HepG2 (cell line): ENCODE data around the gene AFG1L. TPM values are rescaled to one million over a fixed set of nuclear protein-coding genes. Genes with fewer than 3 reads are reported as not detected.

Source experiments
- ATAC-seq: fragments of 200-7000 bp; cut with Tn5 transposase; 3 replicates; pipeline ENCODE4 v1.9.1; 2020; ENCODE audit warnings: mild to moderate bottlenecking, moderate library complexity
- BruUV-seq: library from RNA; stranded (reverse); fragments of 400-500 nt; replicated peaks from 2 replicates; lab custom pipeline; 2021; lab: Mats Ljungman, UMichigan
- CTCF ChIA-PET: fragments of 300-600 bp; formaldehyde crosslinking; extraction: SDS; loops from one replicate; lab custom pipeline; 2021; ENCODE audit warnings: low total read pairs, inconsistent platforms, low intra/inter-chr PET ratio; lab: Yijun Ruan, JAX
- POLR2A ChIA-PET: fragments of 350-600 bp; sonication (Branson Sonifier 250); formaldehyde crosslinking; loops from one replicate; lab custom pipeline; 2020; ENCODE audit warnings: antibody characterized with exemption, inconsistent platforms; lab: Yijun Ruan, JAX
- DNase-seq: peaks from one replicate; pipeline ENCODE4 v3.0.0-alpha.2; 2015; ENCODE audit warnings: low spot score
- FAIRE-seq: peaks from 3 replicates; lab custom pipeline; 2011; peaks lifted over from hg19 to GRCh38; lab: Jason Lieb, UNC
- H2AFZ ChIP-seq: one replicate; pipeline ENCODE4 v1.6.1; 2011; ENCODE audit warnings: low read length, inconsistent platforms
- H3K27ac ChIP-seq: fragments of 300-600 bp; 3 replicates; pipeline ENCODE4 v1.8.0; 2011; ENCODE audit warnings: mixed run types, mild to moderate bottlenecking, mixed read lengths, low read length, inconsistent platforms; ENCODE audit not compliant: insufficient read depth; ENCODE audit errors: extremely low read length
- H3K27me3 ChIP-seq, 2 experiments: fragments of 200-600 bp in 1 of 2; 2 replicates in 1 of 2; 3 replicates in 1 of 2; pipeline versions ENCODE4 v1.6.0 to v1.8.0; 2011; ENCODE audit warnings: low read length in 2 of 2, mild to moderate bottlenecking in 2 of 2, moderate library complexity in 2 of 2, inconsistent platforms in 1 of 2; ENCODE audit not compliant: insufficient read depth in 2 of 2, control insufficient read depth in 1 of 2
- H3K36me3 ChIP-seq, 2 experiments: fragments of 200-600 bp in 1 of 2; replicated peaks in 1 of 2; 2 replicates in 1 of 2; 3 replicates in 1 of 2; pipeline versions ENCODE4 v1.5.1 to v1.8.0; 2011; ENCODE audit warnings: low read length in 2 of 2, inconsistent platforms in 1 of 2; ENCODE audit not compliant: insufficient read depth in 2 of 2, control insufficient read depth in 1 of 2
- H3K4me1 ChIP-seq: 2 replicates; pipeline ENCODE4 v1.5.1; 2012; ENCODE audit warnings: low read length, inconsistent platforms; ENCODE audit not compliant: insufficient read depth
- H3K4me2 ChIP-seq: 2 replicates; pipeline ENCODE4 v1.6.0; 2011; ENCODE audit warnings: low read depth, low read length, inconsistent platforms
- H3K4me3 ChIP-seq, 3 experiments: fragments of 200-600 bp in 1 of 3; sonication (generic), shearing (Covaris generic) in 1 of 3; replicated peaks in 1 of 3; 2 replicates each; pipeline ENCODE4 v1.5.1; 2011 to 2016; ENCODE audit warnings: low read length in 3 of 3, inconsistent platforms in 2 of 3, low read depth in 2 of 3, mild to moderate bottlenecking in 2 of 3, control low read depth in 1 of 3, mixed read lengths in 1 of 3; ENCODE audit not compliant: insufficient read depth in 1 of 3
- H3K79me2 ChIP-seq: one replicate; pipeline ENCODE4 v1.6.1; 2011; ENCODE audit warnings: low read length, inconsistent platforms; ENCODE audit not compliant: insufficient read depth
- H3K9ac ChIP-seq: 2 replicates; pipeline ENCODE4 v1.6.0; 2011; ENCODE audit warnings: mild to moderate bottlenecking, low read depth, low read length, inconsistent platforms; ENCODE audit not compliant: insufficient read depth
- H3K9me3 ChIP-seq: 2 replicates; pipeline ENCODE4 v1.5.1; 2012; ENCODE audit warnings: mild to moderate bottlenecking, low read length
- H4K20me1 ChIP-seq: 2 replicates; pipeline ENCODE4 v1.6.0; 2011; ENCODE audit warnings: inconsistent platforms, mild to moderate bottlenecking, low read length, moderate library complexity; ENCODE audit not compliant: insufficient read depth
- AKNA ChIP-seq: sonication (generic); formaldehyde crosslinking; IDR thresholded peaks from 2 replicates; pipeline ENCODE4 v1.4.0; 2020; ENCODE audit warnings: missing genetic modification reagents, borderline replicate concordance
- GLMP ChIP-seq: sonication (generic); formaldehyde crosslinking; IDR thresholded peaks from 2 replicates; pipeline ENCODE4 v1.9.0; 2021; ENCODE audit warnings: missing genetic modification reagents, mild to moderate bottlenecking, borderline replicate concordance
- RFX5 ChIP-seq: IDR thresholded peaks from 2 replicates; pipeline ENCODE4 v1.6.1; 2011; ENCODE audit warnings: low read depth, low read length, improper control_type of control experiment
- SAP130 ChIP-seq: IDR thresholded peaks from 2 replicates; pipeline ENCODE4 v1.6.1; 2016; ENCODE audit warnings: low read depth
- SOX13 ChIP-seq, 3 experiments: fragments of 450-650 bp in 1 of 3; sonication (generic) in 1 of 3; formaldehyde crosslinking in 1 of 3; IDR thresholded peaks in 2 of 3; conservative IDR thresholded peaks in 1 of 3; 2 replicates each; pipeline versions ENCODE4 v1.5.0 to v1.6.1; 2016 to 2020; ENCODE audit warnings: antibody characterized with exemption in 1 of 3, mild to moderate bottlenecking in 1 of 3, missing compliant biosample characterization in 1 of 3, missing genetic modification reagents in 1 of 3, moderate library complexity in 1 of 3
- TBP ChIP-seq: sonication (generic); formaldehyde crosslinking; IDR thresholded peaks from 2 replicates; pipeline ENCODE4 v1.5.0; 2020; ENCODE audit warnings: missing genetic modification reagents
- TGIF2 ChIP-seq: IDR thresholded peaks from 2 replicates; pipeline ENCODE4 v1.6.1; 2016; ENCODE audit warnings: control low read depth, missing compliant biosample characterization
- USF2 ChIP-seq, 2 experiments: sonication (generic) in 1 of 2; formaldehyde crosslinking in 1 of 2; IDR thresholded peaks; 2 replicates each; pipeline versions ENCODE4 v1.5.1 to v1.6.1; 2011 to 2020; ENCODE audit warnings: borderline replicate concordance in 1 of 2, low read depth in 1 of 2, low read length in 1 of 2, mild to moderate bottlenecking in 1 of 2, missing genetic modification reagents in 1 of 2, moderate library complexity in 1 of 2
- XBP1 ChIP-seq: sonication (generic); formaldehyde crosslinking; IDR thresholded peaks from 2 replicates; pipeline ENCODE4 v1.5.0; 2020; ENCODE audit warnings: missing genetic modification reagents
- ZFP82 ChIP-seq: sonication (generic); formaldehyde crosslinking; IDR thresholded peaks from 2 replicates; pipeline ENCODE4 v1.5.1; 2020; ENCODE audit warnings: mild to moderate bottlenecking, missing genetic modification reagents, borderline replicate concordance
- ZNF7 ChIP-seq: IDR thresholded peaks from 2 replicates; pipeline ENCODE4 v1.6.1; 2016; ENCODE audit warnings: missing biosample characterization, missing genetic modification reagents
- WGBS: methylation state at CpG from one replicate; pipeline ENCODE4 v1.1.6; 2017; ENCODE audit warnings: low lambda C conversion rate; 5-methylcytosine and 5-hydroxymethylcytosine counted together
- in situ Hi-C: cut with HindIII; loops from 2 replicates; pipeline ENCODE4 v1.10.0; 2017; ENCODE audit warnings: low pct_unique_long_range_greater_than_20kb; ENCODE audit not compliant: extremely low pct_ligation_motif_present
- intact Hi-C: fragments of 100-400 bp; cut with micrococcal nuclease; formaldehyde crosslinking; loops from one replicate; pipeline ENCODE4 v1.10.0; 2022; ENCODE audit not compliant: unreplicated experiment
- polyA plus RNA-seq, 8 experiments: library from polyadenylated mRNA; depleted of rRNA in 3 of 8; stranded (reverse) in 7 of 8; unstranded in 1 of 8; fragments of >200 nt; fragmentation: Illumina TruSeq in 4 of 8; extraction: Trizol in 4 of 8; gene quantifications; 2 replicates each; pipeline versions ENCODE4 v1.2.1 to v1.2.3, GENCODE V29; 2011 to 2016; ENCODE audit warnings: low read depth in 4 of 8, missing spikeins in 1 of 8, mixed read lengths in 1 of 8; ENCODE audit not compliant: insufficient read depth in 1 of 8
- total RNA-seq, 5 experiments: library from RNA; depleted of rRNA; stranded (reverse); fragments of >200 nt; fragmentation: Illumina TruSeq; extraction: Trizol; gene quantifications; 2 replicates each; pipeline ENCODE4 v1.2.3, GENCODE V29; 2016; ENCODE audit warnings: low read depth in 1 of 5
- TF ChIP-seq, protein P1 (sequence below): sonication (generic); formaldehyde crosslinking; IDR thresholded peaks from 2 replicates; pipeline ENCODE4 v1.4.0; 2020; ENCODE audit warnings: missing genetic modification reagents, borderline replicate concordance

The AFG1L gene
- total and polyA plus RNA-seq, 2 of the 13 experiments (the other 11 are each of a cell fraction or from before 2014, with no cell fraction given), result 3.1 to 14.0 TPM

GRCh38 chr6:108564178-108564577 lies 269.3 kb downstream of the AFG1L start:
- H3K9me3 ChIP-seq, result no peaks in the 10 kb centered on the region
- peaks cover 7 to 33% of the 10 kb centered on the region in 2 experiments for H3K36me3 ChIP-seq
- FAIRE-seq, result peak; percentile 30
- no peak for TF ChIP-seq XBP1 (CRISPR knock-in tag)
- no peak for TF ChIP-seq GLMP (CRISPR knock-in tag)
- no peak for TF ChIP-seq SOX13 (IDR thresholded peaks at IDR 0.05)
- TF ChIP-seq SOX13 (CRISPR knock-in tag; conservative IDR thresholded peaks at IDR 0.05 in 1 of 2, IDR thresholded peaks at IDR 0.05 in 1 of 2), result no peak
- TF ChIP-seq, protein P1, sequence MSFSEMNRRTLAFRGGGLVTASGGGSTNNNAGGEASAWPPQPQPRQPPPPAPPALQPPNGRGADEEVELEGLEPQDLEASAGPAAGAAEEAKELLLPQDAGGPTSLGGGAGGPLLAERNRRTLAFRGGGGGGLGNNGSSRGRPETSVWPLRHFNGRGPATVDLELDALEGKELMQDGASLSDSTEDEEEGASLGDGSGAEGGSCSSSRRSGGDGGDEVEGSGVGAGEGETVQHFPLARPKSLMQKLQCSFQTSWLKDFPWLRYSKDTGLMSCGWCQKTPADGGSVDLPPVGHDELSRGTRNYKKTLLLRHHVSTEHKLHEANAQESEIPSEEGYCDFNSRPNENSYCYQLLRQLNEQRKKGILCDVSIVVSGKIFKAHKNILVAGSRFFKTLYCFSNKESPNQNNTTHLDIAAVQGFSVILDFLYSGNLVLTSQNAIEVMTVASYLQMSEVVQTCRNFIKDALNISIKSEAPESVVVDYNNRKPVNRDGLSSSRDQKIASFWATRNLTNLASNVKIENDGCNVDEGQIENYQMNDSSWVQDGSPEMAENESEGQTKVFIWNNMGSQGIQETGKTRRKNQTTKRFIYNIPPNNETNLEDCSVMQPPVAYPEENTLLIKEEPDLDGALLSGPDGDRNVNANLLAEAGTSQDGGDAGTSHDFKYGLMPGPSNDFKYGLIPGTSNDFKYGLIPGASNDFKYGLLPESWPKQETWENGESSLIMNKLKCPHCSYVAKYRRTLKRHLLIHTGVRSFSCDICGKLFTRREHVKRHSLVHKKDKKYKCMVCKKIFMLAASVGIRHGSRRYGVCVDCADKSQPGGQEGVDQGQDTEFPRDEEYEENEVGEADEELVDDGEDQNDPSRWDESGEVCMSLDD (CRISPR knock-in tag), result no peak
- TF ChIP-seq ZNF7, result no peak
- TF ChIP-seq ZFP82 (CRISPR knock-in tag), result no peak
- TF ChIP-seq RFX5, result no peak
- TF ChIP-seq AKNA, result no peak
- no peak for TF ChIP-seq TBP
- TF ChIP-seq SAP130 (CRISPR knock-in tag), result no peak
- TF ChIP-seq USF2 (IDR thresholded peaks at IDR 0.05; ENCODE audit: low read depth, low read length), result no peak
- no peak for TF ChIP-seq USF2 (CRISPR knock-in tag; IDR thresholded peaks at IDR 0.05; ENCODE audit: borderline replicate concordance)
- no peak for TF ChIP-seq TGIF2 (CRISPR knock-in tag)

More at GRCh38 chr6:108564178-108564577, 269.3 kb downstream of the AFG1L start:
- POLR2A ChIA-PET, result no interaction called here
- peaks cover 77% of the 10 kb centered on the region for H3K79me2 ChIP-seq
- in situ Hi-C loops (loop anchor here (5.0 kb wide), 1 partner anchor 218 kb away; no protein-coding TSS in a partner anchor), intact Hi-C loops (loop anchor here (10.0 kb wide), 1 partner anchor 151 kb away; no protein-coding TSS in a partner anchor)
- no peak for ATAC-seq
- peak overlapping the region; percentile 94 for H3K4me2 ChIP-seq
- H2AFZ ChIP-seq, result no peak overlapping the region
- no peak for DNase-seq
- H3K27ac ChIP-seq, result no peak overlapping the region
- WGBS, result 23% methylated on average over 3 of the region's 3 CpGs
- no peaks in the 10 kb centered on the region; a peak in 1 of 5 replicates for H3K27me3 ChIP-seq
- H3K4me3 ChIP-seq, result peak overlapping the region; percentile 17 to 99 (median 19); a peak in 5 of 6 replicates
- CTCF ChIA-PET, result no interaction called here
- H3K4me1 ChIP-seq, result peaks cover 51% of the 10 kb centered on the region
- H3K9ac ChIP-seq, result peak overlapping the region; percentile 27; the same call in 1 of the 2 replicates
- no TSS peak for BruUV-seq
- peaks cover 51% of the 10 kb centered on the region for H4K20me1 ChIP-seq
